ENCODE measurements around the gene POC1A. TPM values are rescaled to one million over a fixed set of nuclear protein-coding genes. Genes with fewer than 3 reads are reported as not detected.

POC1A gene
- total RNA-seq, 1 experiment from 2014 or later = 29.0 TPM

DNA sequence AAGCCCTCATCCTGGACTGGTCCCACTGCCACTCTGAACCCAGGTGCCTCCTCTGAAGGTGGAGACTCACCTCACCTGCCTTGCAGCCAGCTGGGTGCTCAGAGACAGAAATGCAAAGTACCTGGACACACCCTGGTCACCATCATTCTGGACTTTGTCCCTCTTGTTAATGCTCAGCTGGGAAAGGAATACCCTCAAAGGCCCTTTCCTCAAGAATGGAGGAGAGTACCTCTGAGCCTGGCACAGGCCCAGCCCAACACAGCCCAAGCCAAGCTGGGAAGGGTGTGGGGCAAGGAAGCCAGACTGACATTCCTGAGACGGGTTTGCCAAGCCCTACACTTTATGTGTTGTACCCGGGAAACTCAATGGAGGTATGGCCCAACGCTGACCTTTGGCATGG is 42.8 kb upstream of the POC1A start:
- Histone ChIP-seq H2BK20ac (ENCODE audit: low read depth, low read length, poor library complexity, severe bottlenecking) (no peak overlapping the region), H3K18ac (ENCODE audit: insufficient read length, low read depth, low read length) (no peak overlapping the region), H3K79me1 (ENCODE audit: insufficient read depth, low read depth, low read length, poor library complexity, severe bottlenecking) (no peaks in the 10 kb centered on the region), H2AFZ (ENCODE audit: low read length) (no peak overlapping the region), H3K79me2 (ENCODE audit: insufficient read depth, low read length) (no peaks in the 10 kb centered on the region), H2AK5ac (ENCODE audit: insufficient read length, low read length) (no peak overlapping the region), H3K23ac (ENCODE audit: insufficient read length, low read depth, low read length) (no peak overlapping the region), H4K91ac (ENCODE audit: insufficient read length, low read depth, low read length) (no peak overlapping the region), H3K9me3 (ENCODE audit: control insufficient read depth, low read depth, low read length) (no peaks in the 10 kb centered on the region), H3K14ac (ENCODE audit: insufficient read depth, low read length) (no peak overlapping the region), H3K4me2 (ENCODE audit: insufficient read depth, insufficient read length, low read length) (no peak overlapping the region), H3K27me3 (ENCODE audit: insufficient read depth, low read length) (no peaks in the 10 kb centered on the region; the same call in 1 of the 2 replicates), H4K8ac (replicated peaks; ENCODE audit: insufficient read length, low read depth, low read length) (no peak overlapping the region), H4K5ac (ENCODE audit: insufficient read length, low read depth, low read length) (no peak overlapping the region), H2BK5ac (ENCODE audit: insufficient read length, low read length) (no peak overlapping the region), H4K20me1 (ENCODE audit: control insufficient read depth, insufficient read depth, insufficient read length) (no peaks in the 10 kb centered on the region), H3K56ac (ENCODE audit: insufficient read length, low read depth, low read length) (no peak overlapping the region), H3K9ac (ENCODE audit: extremely low read depth, insufficient read length, low read length) (no peak overlapping the region), H2BK15ac (ENCODE audit: low read depth, low read length) (no peak overlapping the region), H3K4me1 (ENCODE audit: insufficient read depth, low read length) (no peaks in the 10 kb centered on the region), H3K23me2 (ENCODE audit: insufficient read length, low read depth, low read length, poor library complexity, severe bottlenecking) (peaks cover 7% of the 10 kb centered on the region), H3T11ph (ENCODE audit: low read length) (no peak overlapping the region), H2BK12ac (ENCODE audit: insufficient read length, low read depth, low read length) (no peak overlapping the region), H3K4ac (ENCODE audit: low read depth, low read length) (no peak overlapping the region), H3K27ac (ENCODE audit: insufficient read length, low read depth, low read length) (no peak overlapping the region), H2BK120ac (ENCODE audit: low read depth, low read length, poor library complexity, severe bottlenecking) (no peak overlapping the region)
- Mint-ChIP-seq H3K36me3 (ENCODE audit: insufficient read depth in 1 of 3, low read depth in 3 of 3) (peaks cover 12 to 27% (median 22%) of the 10 kb centered on the region in 3 experiments; a peak in 6 of 7 replicates), H3K27ac (no peak overlapping the region), H3K27me3 (ENCODE audit: low read depth) (peaks cover 12% of the 10 kb centered on the region), H3K4me3 (no peak overlapping the region), H3K4me1 (peaks cover 16 to 17% of the 10 kb centered on the region in 2 experiments), H3K9me3 (no peaks in the 10 kb centered on the region)
- WGBS (ENCODE audit: extremely low coverage, insufficient read length, low lambda C conversion rate) = no CpG with 5 or more reads among the region's 3 CpGs
- no peak for DNase-seq
- TF ChIP-seq, protein P1, sequence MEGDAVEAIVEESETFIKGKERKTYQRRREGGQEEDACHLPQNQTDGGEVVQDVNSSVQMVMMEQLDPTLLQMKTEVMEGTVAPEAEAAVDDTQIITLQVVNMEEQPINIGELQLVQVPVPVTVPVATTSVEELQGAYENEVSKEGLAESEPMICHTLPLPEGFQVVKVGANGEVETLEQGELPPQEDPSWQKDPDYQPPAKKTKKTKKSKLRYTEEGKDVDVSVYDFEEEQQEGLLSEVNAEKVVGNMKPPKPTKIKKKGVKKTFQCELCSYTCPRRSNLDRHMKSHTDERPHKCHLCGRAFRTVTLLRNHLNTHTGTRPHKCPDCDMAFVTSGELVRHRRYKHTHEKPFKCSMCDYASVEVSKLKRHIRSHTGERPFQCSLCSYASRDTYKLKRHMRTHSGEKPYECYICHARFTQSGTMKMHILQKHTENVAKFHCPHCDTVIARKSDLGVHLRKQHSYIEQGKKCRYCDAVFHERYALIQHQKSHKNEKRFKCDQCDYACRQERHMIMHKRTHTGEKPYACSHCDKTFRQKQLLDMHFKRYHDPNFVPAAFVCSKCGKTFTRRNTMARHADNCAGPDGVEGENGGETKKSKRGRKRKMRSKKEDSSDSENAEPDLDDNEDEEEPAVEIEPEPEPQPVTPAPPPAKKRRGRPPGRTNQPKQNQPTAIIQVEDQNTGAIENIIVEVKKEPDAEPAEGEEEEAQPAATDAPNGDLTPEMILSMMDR (conservative IDR thresholded peaks at IDR 0.05) = no peak

All from H9 (cell line).